Stimulated activated CD8-positive, alpha-beta memory T cell treated with anti-CD3 and anti-CD28 coated beads, Interleukin-15, amount 100 ng/mL, for 48 hours (primary cell): ENCODE data around the gene PCDHA9.

Experiments
- DNase-seq, 2 donors: peaks; one replicate each; pipeline ENCODE4 v3.0.0-alpha.2; 2020; ENCODE audit warnings: low read depth in 2 of 2

The PCDHA9 gene

GRCh38 chr5:140881889-140882590 is 33.9 kb downstream of the PCDHA9 start, which contains the start of gene PCDHA13:
PCDHA13 (plus strand) TSS chr5:140882124; CDS start chr5:140882269, 145 bp downstream.
- DNase-seq, result no peak

- no peak for DNase-seq
Observed at GRCh38 chr5:140882591-140882899, 34.4 kb downstream of the PCDHA9 start.

- DNase-seq, result no peak
Observed at GRCh38 chr5:140883373-140883772, 35.2 kb downstream of the PCDHA9 start.

- DNase-seq, result no peak
Observed at GRCh38 chr5:140883927-140884697, 35.9 kb downstream of the PCDHA9 start.
